SK-N-SH (cell line): ENCODE results near the gene MEGF10. TPM values are rescaled to one million over a fixed set of nuclear protein-coding genes. Genes with fewer than 3 reads are reported as not detected.

Source experiments
- CTCF ChIA-PET: fragments of 300-600, 350-600 bp; formaldehyde crosslinking; extraction: SDS; loops from one replicate; lab custom pipeline; 2021; lab: Yijun Ruan, JAX
- POLR2A ChIA-PET: fragments of 350-600 bp; sonication (Branson Sonifier 250); formaldehyde crosslinking; extraction: SDS; loops from one replicate; lab custom pipeline; 2020; ENCODE audit warnings: antibody characterized with exemption, inconsistent platforms; lab: Yijun Ruan, JAX
- DNase-seq: peaks from one replicate; pipeline ENCODE4 v3.0.0; 2012
- H2AFZ ChIP-seq: fragments of 200-600 bp; sonication (generic); 2 replicates; pipeline ENCODE4 v1.8.1; 2016; ENCODE audit warnings: antibody characterized with exemption, mild to moderate bottlenecking, low read depth
- H3F3A ChIP-seq: fragments of 200-600 bp; sonication (generic); replicated peaks from 2 replicates; pipeline ENCODE3; 2016; ENCODE audit warnings: antibody characterized with exemption, mild to moderate bottlenecking; ENCODE audit not compliant: insufficient read depth
- H3K27ac ChIP-seq, 2 experiments: fragments of 200-500 bp in 1 of 2; fragments of 200-600 bp in 1 of 2; sonication (Bioruptor generic) in 1 of 2; sonication (generic), shearing (Covaris generic) in 1 of 2; 2 replicates each; pipeline versions ENCODE4 v1.5.1 to v1.6.1; 2014 to 2016; ENCODE audit warnings: low read depth in 2 of 2, inconsistent platforms in 1 of 2, low read length in 1 of 2, mild to moderate bottlenecking in 1 of 2, mixed read lengths in 1 of 2
- H3K27me3 ChIP-seq: fragments of 200-600 bp; sonication (generic), shearing (Covaris generic); 2 replicates; pipeline ENCODE4 v1.6.1; 2016; ENCODE audit warnings: mixed run types; ENCODE audit not compliant: insufficient read depth
- H3K36me3 ChIP-seq, 2 experiments: fragments of 200-500 bp in 1 of 2; fragments of 200-600 bp in 1 of 2; sonication (Bioruptor generic) in 1 of 2; sonication (generic) in 1 of 2; replicated peaks in 1 of 2; 2 replicates each; pipeline versions ENCODE3 to v1.5.1; 2014 to 2016; ENCODE audit warnings: low read length in 1 of 2, mild to moderate bottlenecking in 1 of 2; ENCODE audit not compliant: insufficient read depth in 2 of 2, control insufficient read depth in 1 of 2
- H3K4me1 ChIP-seq, 2 experiments: fragments of 200-500 bp in 1 of 2; fragments of 200-600 bp in 1 of 2; sonication (Bioruptor generic) in 1 of 2; sonication (generic), shearing (Covaris generic) in 1 of 2; 2 replicates each; pipeline versions ENCODE4 v1.5.1 to v1.6.1; 2014 to 2016; ENCODE audit warnings: low read depth in 1 of 2, low read length in 1 of 2, mixed run types in 1 of 2; ENCODE audit not compliant: insufficient read depth in 2 of 2, control insufficient read depth in 1 of 2
- H3K4me2 ChIP-seq: fragments of 200-600 bp; sonication (generic), shearing (Covaris generic); 2 replicates; pipeline ENCODE4 v1.6.1; 2017; ENCODE audit warnings: mixed run types
- H3K4me3 ChIP-seq, 2 experiments: fragments of 200-500 bp in 1 of 2; fragments of 200-600 bp in 1 of 2; sonication (Bioruptor generic) in 1 of 2; sonication (generic), shearing (Covaris generic) in 1 of 2; 2 replicates each; pipeline versions ENCODE4 v1.5.1 to v1.8.1; 2014 to 2016; ENCODE audit warnings: low read depth in 2 of 2, inconsistent platforms in 1 of 2, low read length in 1 of 2, mild to moderate bottlenecking in 1 of 2, mixed read lengths in 1 of 2, moderate library complexity in 1 of 2
- H3K79me2 ChIP-seq: fragments of 200-600 bp; sonication (generic); 2 replicates; pipeline ENCODE4 v1.8.1; 2017; ENCODE audit warnings: mild to moderate bottlenecking; ENCODE audit not compliant: insufficient read depth
- H3K9ac ChIP-seq: fragments of 200-600 bp; sonication (generic); 2 replicates; pipeline ENCODE4 v1.6.1; 2017; ENCODE audit warnings: mixed run types
- H3K9me2 ChIP-seq: fragments of 200-600 bp; sonication (generic); 2 replicates; pipeline ENCODE4 v1.6.1; 2017; ENCODE audit warnings: mixed run types
- H3K9me3 ChIP-seq: fragments of 200-600 bp; sonication (generic); 2 replicates; pipeline ENCODE4 v1.6.1; 2017; ENCODE audit warnings: mixed run types, mild to moderate bottlenecking, moderate library complexity
- H4K20me1 ChIP-seq: fragments of 200-600 bp; sonication (generic); 2 replicates; pipeline ENCODE4 v1.6.1; 2017; ENCODE audit warnings: mild to moderate bottlenecking, mixed run types; ENCODE audit not compliant: insufficient read depth
- CTCF ChIP-seq: fragments of 200-600 bp; sonication (generic); IDR thresholded peaks from 2 replicates; pipeline ENCODE4 v1.6.1; 2017; ENCODE audit warnings: antibody characterized with exemption, mild to moderate bottlenecking, moderate library complexity
- ELF1 ChIP-seq: IDR thresholded peaks from 2 replicates; pipeline ENCODE4 v1.4.0; 2012
- EP300 ChIP-seq, 2 experiments: IDR thresholded peaks; 2 replicates each; pipeline versions ENCODE4 v1.4.0 to v1.6.1; 2012; ENCODE audit warnings: borderline replicate concordance in 1 of 2, low read depth in 1 of 2, low read length in 1 of 2
- FOSL2 ChIP-seq: IDR thresholded peaks from 2 replicates; pipeline ENCODE4 v1.4.0; 2012; ENCODE audit warnings: low read depth, mild to moderate bottlenecking, moderate library complexity, borderline replicate concordance
- FOXJ3 ChIP-seq: sonication (generic); formaldehyde crosslinking; IDR thresholded peaks from 2 replicates; pipeline ENCODE4 v1.5.1; 2020; ENCODE audit warnings: mild to moderate bottlenecking, missing genetic modification reagents
- GABPA ChIP-seq: IDR thresholded peaks from 2 replicates; pipeline ENCODE4 v1.4.0; 2012; ENCODE audit warnings: low read depth, mild to moderate bottlenecking
- GATA2 ChIP-seq: sonication (generic); formaldehyde crosslinking; IDR thresholded peaks from 2 replicates; pipeline ENCODE4 v1.5.0; 2020; ENCODE audit warnings: mild to moderate bottlenecking, missing genetic modification reagents
- MAX ChIP-seq: IDR thresholded peaks from 2 replicates; pipeline ENCODE4 v1.4.0; 2012; ENCODE audit warnings: low read depth
- MEF2A ChIP-seq: IDR thresholded peaks from 2 replicates; pipeline ENCODE4 v1.4.0; 2012; ENCODE audit warnings: low read depth, borderline replicate concordance
- NRF1 ChIP-seq: IDR thresholded peaks from 2 replicates; pipeline ENCODE4 v1.6.1; 2012; ENCODE audit warnings: low read depth, mild to moderate bottlenecking, low read length
- POLR2AphosphoS5 ChIP-seq: IDR thresholded peaks from 2 replicates; pipeline ENCODE4 v1.6.1; 2012; ENCODE audit warnings: low read depth, low read length
- RAD21 ChIP-seq: IDR thresholded peaks from 2 replicates; pipeline ENCODE4 v1.6.1; 2012; ENCODE audit warnings: mild to moderate bottlenecking, low read length
- RCOR1 ChIP-seq: fragments of 150-350 bp; IDR thresholded peaks from 2 replicates; pipeline ENCODE4 v1.6.1; 2017; ENCODE audit warnings: antibody characterized with exemption, low read length
- RXRA ChIP-seq: IDR thresholded peaks from 2 replicates; pipeline ENCODE4 v1.4.0; 2012; ENCODE audit warnings: low read depth, mild to moderate bottlenecking, borderline replicate concordance
- TEAD4 ChIP-seq: IDR thresholded peaks from 2 replicates; pipeline ENCODE4 v1.4.0; 2012; ENCODE audit warnings: mild to moderate bottlenecking, borderline replicate concordance; ENCODE audit not compliant: insufficient read depth
- USF2 ChIP-seq: fragments of 150-350 bp; IDR thresholded peaks from 2 replicates; pipeline ENCODE4 v1.6.1; 2017; ENCODE audit warnings: antibody characterized with exemption, low read length, low read depth, borderline replicate concordance
- ZBTB33 ChIP-seq: IDR thresholded peaks from 2 replicates; pipeline ENCODE4 v1.4.0; 2012; ENCODE audit warnings: low read depth, borderline replicate concordance
- WGBS: methylation state at CpG from one replicate; pipeline ENCODE4 v1.1.6; 2017; ENCODE audit warnings: low lambda C conversion rate; 5-methylcytosine and 5-hydroxymethylcytosine counted together
- polyA plus RNA-seq, 3 experiments: library from polyadenylated mRNA; depleted of rRNA; stranded (reverse); fragments of >200 nt; gene quantifications; 2 replicates each; pipeline ENCODE4 v1.2.3, GENCODE V29; 2012
- TF ChIP-seq, protein P1 (sequence below): IDR thresholded peaks from 2 replicates; pipeline ENCODE4 v1.4.0; 2012; ENCODE audit warnings: low read depth, borderline replicate concordance

Gene MEGF10
- polyA plus RNA-seq, 1 of the 3 experiments (the other 2 are of a cell fraction) = 1.1 TPM

DNA sequence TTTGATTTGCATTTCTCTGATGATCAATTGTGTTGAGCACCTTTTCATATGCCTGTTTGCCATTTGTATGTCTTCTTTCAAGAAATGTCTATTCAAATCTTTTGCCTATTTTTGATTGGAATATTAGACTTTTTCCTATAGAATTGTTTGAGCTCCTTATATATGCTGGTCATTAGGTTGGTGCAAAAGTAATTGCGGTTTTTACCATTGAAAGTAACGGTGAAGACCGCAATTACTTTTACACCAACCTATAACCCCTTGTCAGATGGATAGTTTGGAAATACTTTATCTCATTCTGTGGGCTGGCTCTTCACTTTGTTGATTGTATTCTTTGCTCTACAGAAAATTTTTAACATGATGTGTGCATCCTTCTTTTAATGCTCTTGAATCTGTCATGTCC lies 113.6 kb downstream of the MEGF10 start:
- POLR2A ChIA-PET = no interaction called here
- no peak for DNase-seq
- H3K36me3 ChIP-seq = no peaks in the 10 kb centered on the region
- CTCF ChIA-PET = no interaction called here
- H3K4me1 ChIP-seq = no peaks in the 10 kb centered on the region; a peak in 2 of 4 replicates
- H3K9ac ChIP-seq = no peak overlapping the region
- no peaks in the 10 kb centered on the region for H3K79me2 ChIP-seq
- H3K9me2 ChIP-seq = no peaks in the 10 kb centered on the region
- TF ChIP-seq CTCF (no peak), RAD21 (no peak), ELF1 (no peak), MEF2A (no peak), ZBTB33 (no peak), TEAD4 (no peak), GABPA (no peak)
- H3K4me2 ChIP-seq = no peak overlapping the region
- no peak overlapping the region for H3K4me3 ChIP-seq
- no peaks in the 10 kb centered on the region for H3F3A ChIP-seq
- H3K9me3 ChIP-seq = no peaks in the 10 kb centered on the region
- H3K27ac ChIP-seq = no peak overlapping the region
- H4K20me1 ChIP-seq = no peaks in the 10 kb centered on the region
- H3K27me3 ChIP-seq = no peaks in the 10 kb centered on the region
- WGBS = 90% methylated on average over 3 of the region's 3 CpGs
- H2AFZ ChIP-seq = no peak overlapping the region

- H3K79me2 ChIP-seq = no peaks in the 10 kb centered on the region
- ChIA-PET CTCF (interaction anchor here (1.5 kb wide), 1 partner anchor 31 kb away, joined by 3 read pairs; no protein-coding TSS in a partner anchor), POLR2A (no interaction called here)
- no peak overlapping the region for H3K4me3 ChIP-seq
- no peaks in the 10 kb centered on the region for H3F3A ChIP-seq
- H3K9me2 ChIP-seq = no peaks in the 10 kb centered on the region
- no peak overlapping the region for H3K4me2 ChIP-seq
- no peaks in the 10 kb centered on the region for H3K36me3 ChIP-seq
- WGBS = 82% methylated on average over 9 of the region's 9 CpGs
- no peaks in the 10 kb centered on the region for H3K27me3 ChIP-seq
- no peak for DNase-seq
- H3K9ac ChIP-seq = no peak overlapping the region
- no peaks in the 10 kb centered on the region for H3K9me3 ChIP-seq
- H3K27ac ChIP-seq = no peak overlapping the region
- H3K4me1 ChIP-seq = no peaks in the 10 kb centered on the region; a peak in 2 of 4 replicates
- H4K20me1 ChIP-seq = no peaks in the 10 kb centered on the region
- H2AFZ ChIP-seq = no peak overlapping the region
- TF ChIP-seq FOXJ3 (CRISPR knock-in tag) (no peak), CTCF (no peak), RXRA (no peak), RAD21 (no peak), MAX (no peak), RCOR1 (no peak), GATA2 (CRISPR knock-in tag) (no peak), POLR2AphosphoS5 (no peak), NRF1 (no peak), FOSL2 (no peak), EP300 (IDR thresholded peaks at IDR 0.05; ENCODE audit: borderline replicate concordance in 1 of 2, low read depth in 1 of 2, low read length in 1 of 2) (no peak), USF2 (no peak)
- TF ChIP-seq, protein P1, sequence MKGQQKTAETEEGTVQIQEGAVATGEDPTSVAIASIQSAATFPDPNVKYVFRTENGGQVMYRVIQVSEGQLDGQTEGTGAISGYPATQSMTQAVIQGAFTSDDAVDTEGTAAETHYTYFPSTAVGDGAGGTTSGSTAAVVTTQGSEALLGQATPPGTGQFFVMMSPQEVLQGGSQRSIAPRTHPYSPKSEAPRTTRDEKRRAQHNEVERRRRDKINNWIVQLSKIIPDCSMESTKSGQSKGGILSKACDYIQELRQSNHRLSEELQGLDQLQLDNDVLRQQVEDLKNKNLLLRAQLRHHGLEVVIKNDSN = no peak
Observed at GRCh38 chr5:127406326-127407121, 115.9 kb downstream of the MEGF10 start.
